Endothelial cell (in vitro differentiated cells): ENCODE results near the gene CA9. TPM values are rescaled to one million over a fixed set of nuclear protein-coding genes. Genes with fewer than 3 reads are reported as not detected.

Source experiments
- DNase-seq: peaks from one replicate; pipeline ENCODE4 v3.0.0; 2021; ENCODE audit warnings: low spot score
- H3K27ac Mint-ChIP-seq: one replicate; pipeline ENCODE4 v1.8.0; 2021; ENCODE audit warnings: mixed read lengths, inconsistent platforms; ENCODE audit not compliant: unreplicated experiment
- H3K27me3 Mint-ChIP-seq: one replicate; pipeline ENCODE4 v1.8.0; 2021; ENCODE audit warnings: mild to moderate bottlenecking, moderate library complexity, mixed read lengths, inconsistent platforms; ENCODE audit not compliant: unreplicated experiment
- H3K36me3 Mint-ChIP-seq: one replicate; pipeline ENCODE4 v1.8.0; 2021; ENCODE audit warnings: mild to moderate bottlenecking, low read depth, mixed read lengths, inconsistent platforms; ENCODE audit not compliant: unreplicated experiment
- H3K4me1 Mint-ChIP-seq: one replicate; pipeline ENCODE4 v1.8.0; 2021; ENCODE audit warnings: mild to moderate bottlenecking, mixed read lengths, inconsistent platforms; ENCODE audit not compliant: unreplicated experiment
- H3K4me3 Mint-ChIP-seq: one replicate; pipeline ENCODE4 v1.8.0; 2021; ENCODE audit warnings: mild to moderate bottlenecking, mixed read lengths, inconsistent platforms; ENCODE audit not compliant: unreplicated experiment
- H3K9me3 Mint-ChIP-seq: one replicate; pipeline ENCODE4 v1.8.0; 2021; ENCODE audit warnings: mixed read lengths, inconsistent platforms; ENCODE audit not compliant: unreplicated experiment
- total RNA-seq: library from RNA; stranded (reverse); fragmentation: NEBNext Ultra II Directional; extraction: Animal tissue kit (Norgen Biotek cat#: 25700); gene quantifications from one replicate; pipeline ENCODE4 v1.2.1, GENCODE V29; 2021; ENCODE audit not compliant: unreplicated experiment
- TF ChIP-seq, protein P1 (sequence below): fragments of 200-600 bp; sonication (generic); IDR thresholded peaks from one replicate; pipeline ENCODE4 v1.5.0; 2021; ENCODE audit warnings: antibody characterized with exemption; ENCODE audit not compliant: unreplicated experiment

The CA9 gene
- total RNA-seq, 1 donor from 2014 or later = 1.5 TPM

DNA sequence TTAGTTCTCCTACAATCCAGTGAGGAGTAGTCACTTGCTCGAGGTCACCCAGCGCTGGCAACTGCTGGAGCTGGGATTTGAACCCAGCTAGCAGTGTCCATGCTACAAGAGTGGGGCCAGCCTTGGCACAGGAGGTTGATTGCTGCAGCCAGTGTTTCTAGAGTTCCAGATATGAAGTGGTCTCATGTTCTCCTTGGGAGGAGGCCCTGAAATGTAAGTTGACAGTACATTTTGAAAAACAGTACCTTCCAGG is 14.8 kb upstream of the CA9 start:
- peaks cover 18% of the 10 kb centered on the region for H3K36me3 Mint-ChIP-seq
- DNase-seq = no peak
- peaks cover 35% of the 10 kb centered on the region for H3K4me1 Mint-ChIP-seq
- H3K9me3 Mint-ChIP-seq = peaks cover 4% of the 10 kb centered on the region
- H3K27me3 Mint-ChIP-seq = peaks cover 32% of the 10 kb centered on the region
- TF ChIP-seq, protein P1, sequence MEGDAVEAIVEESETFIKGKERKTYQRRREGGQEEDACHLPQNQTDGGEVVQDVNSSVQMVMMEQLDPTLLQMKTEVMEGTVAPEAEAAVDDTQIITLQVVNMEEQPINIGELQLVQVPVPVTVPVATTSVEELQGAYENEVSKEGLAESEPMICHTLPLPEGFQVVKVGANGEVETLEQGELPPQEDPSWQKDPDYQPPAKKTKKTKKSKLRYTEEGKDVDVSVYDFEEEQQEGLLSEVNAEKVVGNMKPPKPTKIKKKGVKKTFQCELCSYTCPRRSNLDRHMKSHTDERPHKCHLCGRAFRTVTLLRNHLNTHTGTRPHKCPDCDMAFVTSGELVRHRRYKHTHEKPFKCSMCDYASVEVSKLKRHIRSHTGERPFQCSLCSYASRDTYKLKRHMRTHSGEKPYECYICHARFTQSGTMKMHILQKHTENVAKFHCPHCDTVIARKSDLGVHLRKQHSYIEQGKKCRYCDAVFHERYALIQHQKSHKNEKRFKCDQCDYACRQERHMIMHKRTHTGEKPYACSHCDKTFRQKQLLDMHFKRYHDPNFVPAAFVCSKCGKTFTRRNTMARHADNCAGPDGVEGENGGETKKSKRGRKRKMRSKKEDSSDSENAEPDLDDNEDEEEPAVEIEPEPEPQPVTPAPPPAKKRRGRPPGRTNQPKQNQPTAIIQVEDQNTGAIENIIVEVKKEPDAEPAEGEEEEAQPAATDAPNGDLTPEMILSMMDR = no peak
- peak overlapping the region; percentile 88 for H3K4me3 Mint-ChIP-seq
- H3K27ac Mint-ChIP-seq = peak overlapping the region; percentile 78

DNA sequence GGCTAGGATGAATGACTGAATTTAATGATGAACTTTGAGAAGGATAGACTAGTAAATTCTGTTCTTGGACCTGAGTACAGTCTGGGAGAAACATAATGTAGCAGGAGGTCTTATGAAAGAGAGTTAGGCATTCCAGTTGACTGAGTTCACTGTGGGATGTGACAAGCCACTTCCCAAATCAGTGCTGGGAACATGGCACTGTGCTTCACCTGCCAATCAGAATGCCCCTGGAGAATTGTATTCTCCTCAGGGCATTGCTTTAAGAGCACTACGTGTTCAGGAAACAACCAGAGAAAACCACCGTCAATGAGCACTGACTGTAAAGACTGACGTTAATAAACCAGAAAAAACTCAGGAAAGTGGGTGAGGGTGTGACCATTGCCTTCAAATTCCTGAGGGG is 14.4 kb upstream of the CA9 start:
- TF ChIP-seq, protein P1 = no peak
- no peak overlapping the region for H3K27ac Mint-ChIP-seq
- DNase-seq = no peak
- H3K9me3 Mint-ChIP-seq = peaks cover 4% of the 10 kb centered on the region
- peaks cover 35% of the 10 kb centered on the region for H3K4me1 Mint-ChIP-seq
- H3K27me3 Mint-ChIP-seq = peaks cover 32% of the 10 kb centered on the region
- H3K36me3 Mint-ChIP-seq = peaks cover 18% of the 10 kb centered on the region
- H3K4me3 Mint-ChIP-seq = peak overlapping the region; percentile 88

GRCh38 chr9:35660966-35661415 is 12.7 kb upstream of the CA9 start:
- H3K27ac Mint-ChIP-seq = peak overlapping the region; percentile 67
- peaks cover 18% of the 10 kb centered on the region for H3K36me3 Mint-ChIP-seq
- H3K9me3 Mint-ChIP-seq = peaks cover 4% of the 10 kb centered on the region
- peak overlapping the region; percentile 73 for H3K4me3 Mint-ChIP-seq
- H3K27me3 Mint-ChIP-seq = peaks cover 36% of the 10 kb centered on the region
- TF ChIP-seq, protein P1 = no peak
- peaks cover 38% of the 10 kb centered on the region for H3K4me1 Mint-ChIP-seq
- DNase-seq = no peak

DNA sequence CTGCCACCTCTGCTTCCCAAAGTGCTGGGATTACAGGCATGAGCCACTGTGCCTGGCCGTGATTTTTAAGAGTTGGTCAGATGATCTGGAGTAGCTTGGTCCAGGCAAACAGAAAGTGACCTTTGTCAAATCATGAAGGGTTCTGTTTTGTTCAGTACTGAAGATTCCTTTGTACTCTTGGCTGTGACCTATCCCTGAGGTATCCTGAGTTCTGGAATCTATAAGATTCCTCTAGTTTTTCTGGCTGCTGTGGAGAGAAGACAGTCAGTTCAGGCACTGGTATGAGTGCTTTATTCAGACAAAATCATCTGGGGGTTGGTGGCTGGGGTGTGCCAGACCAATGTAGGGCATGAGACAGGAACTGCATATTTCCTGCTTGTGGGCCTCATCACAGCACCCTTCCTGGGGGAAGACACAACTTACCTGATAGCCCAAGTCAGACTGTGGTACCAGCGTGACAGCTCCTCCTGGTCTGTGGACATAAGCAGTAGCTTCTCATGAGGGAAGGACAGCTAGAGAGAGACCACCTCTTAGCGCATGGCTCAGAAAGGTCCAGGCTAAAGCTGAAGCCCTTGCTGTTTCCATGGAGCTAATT is 11.9 kb upstream of the CA9 start:
- DNase-seq = no peak
- H3K27me3 Mint-ChIP-seq = peaks cover 36% of the 10 kb centered on the region
- H3K27ac Mint-ChIP-seq = peak overlapping the region; percentile 59
- peaks cover 34% of the 10 kb centered on the region for H3K4me1 Mint-ChIP-seq
- peak overlapping the region; percentile 19 for H3K4me3 Mint-ChIP-seq
- peaks cover 4% of the 10 kb centered on the region for H3K9me3 Mint-ChIP-seq
- peaks cover 18% of the 10 kb centered on the region for H3K36me3 Mint-ChIP-seq
- TF ChIP-seq, protein P1 = no peak

DNA sequence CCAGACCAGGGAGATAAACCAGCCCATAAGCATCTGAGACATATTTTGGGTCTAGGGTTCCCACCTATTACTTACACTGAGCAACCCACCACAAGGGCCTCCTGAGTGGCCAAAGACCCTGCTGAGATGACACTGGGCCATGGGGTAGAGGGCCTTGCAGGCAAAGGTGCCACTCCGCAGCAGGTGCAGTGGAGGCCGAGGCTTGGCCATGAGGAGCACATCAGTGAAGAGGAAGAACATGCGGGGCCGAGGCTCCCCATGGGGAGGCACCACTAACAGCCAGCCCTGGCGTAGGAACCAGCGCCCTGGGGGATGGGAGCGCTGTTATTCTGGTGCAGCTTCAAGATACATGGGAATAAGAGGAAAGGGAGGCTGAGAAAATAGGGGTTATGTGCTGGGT is 11.3 kb upstream of the CA9 start:
- Mint-ChIP-seq H3K36me3 (peaks cover 13% of the 10 kb centered on the region), H3K27ac (no peak overlapping the region), H3K9me3 (no peaks in the 10 kb centered on the region), H3K4me1 (peaks cover 28% of the 10 kb centered on the region), H3K27me3 (peaks cover 31% of the 10 kb centered on the region), H3K4me3 (no peak overlapping the region)
- TF ChIP-seq, protein P1 = no peak
- DNase-seq = no peak
